ENCODE results near the gene SGK2.

DNA sequence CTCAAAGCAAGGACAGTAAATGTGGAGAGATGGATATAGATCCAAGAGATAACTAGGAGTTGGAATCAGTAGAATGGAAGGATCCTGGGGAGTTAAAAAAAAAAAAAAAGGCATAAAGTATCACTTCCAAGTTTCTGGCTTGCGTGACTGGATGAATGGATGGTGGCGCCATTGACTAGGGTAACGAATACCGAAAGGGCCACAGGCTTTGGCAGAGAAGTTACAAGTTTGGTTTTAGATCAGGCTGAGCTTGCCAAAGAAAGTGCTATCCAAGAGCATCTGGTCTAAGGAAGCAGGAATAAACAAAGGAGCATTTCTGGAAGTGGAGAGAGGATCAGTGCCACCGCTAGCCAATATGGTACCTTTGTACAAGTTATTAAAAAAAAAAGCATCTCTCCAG lies 33.8 kb upstream of the SGK2 start:
- TF ChIP-seq, protein P1, sequence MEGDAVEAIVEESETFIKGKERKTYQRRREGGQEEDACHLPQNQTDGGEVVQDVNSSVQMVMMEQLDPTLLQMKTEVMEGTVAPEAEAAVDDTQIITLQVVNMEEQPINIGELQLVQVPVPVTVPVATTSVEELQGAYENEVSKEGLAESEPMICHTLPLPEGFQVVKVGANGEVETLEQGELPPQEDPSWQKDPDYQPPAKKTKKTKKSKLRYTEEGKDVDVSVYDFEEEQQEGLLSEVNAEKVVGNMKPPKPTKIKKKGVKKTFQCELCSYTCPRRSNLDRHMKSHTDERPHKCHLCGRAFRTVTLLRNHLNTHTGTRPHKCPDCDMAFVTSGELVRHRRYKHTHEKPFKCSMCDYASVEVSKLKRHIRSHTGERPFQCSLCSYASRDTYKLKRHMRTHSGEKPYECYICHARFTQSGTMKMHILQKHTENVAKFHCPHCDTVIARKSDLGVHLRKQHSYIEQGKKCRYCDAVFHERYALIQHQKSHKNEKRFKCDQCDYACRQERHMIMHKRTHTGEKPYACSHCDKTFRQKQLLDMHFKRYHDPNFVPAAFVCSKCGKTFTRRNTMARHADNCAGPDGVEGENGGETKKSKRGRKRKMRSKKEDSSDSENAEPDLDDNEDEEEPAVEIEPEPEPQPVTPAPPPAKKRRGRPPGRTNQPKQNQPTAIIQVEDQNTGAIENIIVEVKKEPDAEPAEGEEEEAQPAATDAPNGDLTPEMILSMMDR (IDR thresholded peaks at IDR 0.05; ENCODE audit: borderline replicate concordance, extremely low read depth, low read length, poor library complexity, severe bottlenecking), result no peak
- no peak for TF ChIP-seq EZH2 (IDR thresholded peaks at IDR 0.05; ENCODE audit: borderline replicate concordance, low read depth, low read length, severe bottlenecking)
